Neural crest cell (in vitro differentiated cells): ENCODE measurements around the gene LSM3. TPM values are rescaled to one million over a fixed set of nuclear protein-coding genes. Genes with fewer than 3 reads are reported as not detected.

Experiments used
- DNase-seq: peaks from one replicate; pipeline ENCODE4 v3.0.0; 2021; ENCODE audit warnings: low read depth, mixed read lengths, low spot score
- H3K27ac Mint-ChIP-seq: one replicate; pipeline ENCODE4 v1.8.0; 2021; ENCODE audit warnings: mild to moderate bottlenecking, mixed read lengths; ENCODE audit not compliant: unreplicated experiment
- H3K27me3 Mint-ChIP-seq: 2 replicates; pipeline ENCODE4 v1.8.0; 2021; ENCODE audit warnings: low read depth, mild to moderate bottlenecking, mixed read lengths
- H3K36me3 Mint-ChIP-seq: 2 replicates; pipeline ENCODE4 v1.8.0; 2021; ENCODE audit warnings: low read depth, mild to moderate bottlenecking, mixed read lengths
- H3K4me1 Mint-ChIP-seq: 2 replicates; pipeline ENCODE4 v1.8.0; 2021; ENCODE audit warnings: mixed read lengths
- H3K4me3 Mint-ChIP-seq: one replicate; pipeline ENCODE4 v1.8.0; 2021; ENCODE audit warnings: mild to moderate bottlenecking, mixed read lengths
- H3K9me3 Mint-ChIP-seq: 2 replicates; pipeline ENCODE4 v1.8.0; 2021; ENCODE audit warnings: mixed read lengths
- total RNA-seq: library from RNA; stranded (reverse); gene quantifications from 2 replicates; pipeline ENCODE4 v1.2.1, GENCODE V29; 2021
- TF ChIP-seq, protein P1 (sequence below): fragments of 200-600 bp; sonication (generic); conservative IDR thresholded peaks from 2 replicates; pipeline ENCODE4 v1.5.0; 2021; ENCODE audit warnings: antibody characterized with exemption, mild to moderate bottlenecking

The LSM3 gene
- total RNA-seq, 1 donor from 2014 or later: 18.3 TPM

DNA sequence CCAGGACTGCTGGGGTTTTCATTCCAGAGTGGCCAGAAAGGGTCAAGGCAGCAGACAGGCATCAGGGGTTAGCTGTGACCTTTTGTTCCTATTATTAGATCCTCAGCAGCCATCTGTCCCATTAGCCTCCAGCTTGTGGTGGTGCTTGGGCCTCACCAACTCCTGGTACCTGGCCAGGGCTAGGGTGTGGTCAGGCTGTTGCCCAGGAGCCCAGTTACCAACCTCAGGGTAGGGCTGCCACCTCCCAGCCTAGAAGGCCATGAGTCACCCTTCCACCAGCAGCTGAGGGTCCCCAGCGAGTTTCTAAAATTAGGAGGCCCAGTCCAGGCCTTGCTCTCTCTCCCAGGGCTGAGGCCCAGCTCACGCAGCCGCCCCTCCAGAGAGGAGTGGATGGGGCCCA, 41.6 kb upstream of the LSM3 start:
- H3K27me3 Mint-ChIP-seq: no peaks in the 10 kb centered on the region
- H3K36me3 Mint-ChIP-seq: peaks cover 3% of the 10 kb centered on the region
- DNase-seq: no peak
- no peak overlapping the region for H3K27ac Mint-ChIP-seq
- no peaks in the 10 kb centered on the region for H3K9me3 Mint-ChIP-seq
- H3K4me3 Mint-ChIP-seq: no peak overlapping the region
- H3K4me1 Mint-ChIP-seq: no peaks in the 10 kb centered on the region
- TF ChIP-seq, protein P1, sequence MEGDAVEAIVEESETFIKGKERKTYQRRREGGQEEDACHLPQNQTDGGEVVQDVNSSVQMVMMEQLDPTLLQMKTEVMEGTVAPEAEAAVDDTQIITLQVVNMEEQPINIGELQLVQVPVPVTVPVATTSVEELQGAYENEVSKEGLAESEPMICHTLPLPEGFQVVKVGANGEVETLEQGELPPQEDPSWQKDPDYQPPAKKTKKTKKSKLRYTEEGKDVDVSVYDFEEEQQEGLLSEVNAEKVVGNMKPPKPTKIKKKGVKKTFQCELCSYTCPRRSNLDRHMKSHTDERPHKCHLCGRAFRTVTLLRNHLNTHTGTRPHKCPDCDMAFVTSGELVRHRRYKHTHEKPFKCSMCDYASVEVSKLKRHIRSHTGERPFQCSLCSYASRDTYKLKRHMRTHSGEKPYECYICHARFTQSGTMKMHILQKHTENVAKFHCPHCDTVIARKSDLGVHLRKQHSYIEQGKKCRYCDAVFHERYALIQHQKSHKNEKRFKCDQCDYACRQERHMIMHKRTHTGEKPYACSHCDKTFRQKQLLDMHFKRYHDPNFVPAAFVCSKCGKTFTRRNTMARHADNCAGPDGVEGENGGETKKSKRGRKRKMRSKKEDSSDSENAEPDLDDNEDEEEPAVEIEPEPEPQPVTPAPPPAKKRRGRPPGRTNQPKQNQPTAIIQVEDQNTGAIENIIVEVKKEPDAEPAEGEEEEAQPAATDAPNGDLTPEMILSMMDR: no peak

GRCh38 chr3:14137445-14137844, 41.2 kb upstream of the LSM3 start:
- Mint-ChIP-seq H3K4me3 (no peak overlapping the region), H3K27me3 (no peaks in the 10 kb centered on the region), H3K4me1 (peaks cover under 1% of the 10 kb centered on the region), H3K9me3 (no peaks in the 10 kb centered on the region), H3K36me3 (peaks cover 3% of the 10 kb centered on the region), H3K27ac (no peak overlapping the region)
- TF ChIP-seq, protein P1: no peak
- no peak for DNase-seq

- Mint-ChIP-seq H3K27me3 (no peaks in the 10 kb centered on the region), H3K4me3 (no peak overlapping the region), H3K9me3 (no peaks in the 10 kb centered on the region), H3K27ac (peak overlapping the region; percentile 62), H3K36me3 (peaks cover 3% of the 10 kb centered on the region), H3K4me1 (peaks cover 7% of the 10 kb centered on the region)
- no peak for DNase-seq
- TF ChIP-seq, protein P1: no peak
These were observed 40.3 kb upstream of the LSM3 start for GRCh38 chr3:14138109-14138877.

GRCh38 chr3:14138878-14139655, 39.5 kb upstream of the LSM3 start:
- peaks cover 9% of the 10 kb centered on the region for H3K4me1 Mint-ChIP-seq

DNA sequence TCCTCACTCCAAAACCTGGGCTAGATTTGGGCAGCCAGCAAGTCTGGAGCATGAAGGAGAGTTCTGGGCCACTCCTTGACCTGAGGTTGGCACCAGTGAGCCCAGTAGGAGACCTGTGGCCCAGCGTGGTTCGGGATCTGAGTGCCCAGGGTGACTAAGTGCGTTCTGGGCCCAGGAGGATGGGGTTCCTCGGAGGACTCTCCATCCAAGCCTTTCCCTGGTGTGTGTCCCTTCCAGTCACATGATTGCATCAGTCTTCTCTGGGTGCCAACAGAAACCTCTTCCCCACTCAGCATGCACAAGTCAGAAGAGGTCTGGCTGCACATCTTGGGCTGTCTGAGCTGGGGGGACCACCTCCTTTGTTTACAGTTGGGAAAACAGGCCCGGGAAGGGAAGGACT, 38.8 kb upstream of the LSM3 start:
- DNase-seq: no peak
- Mint-ChIP-seq H3K4me1 (peaks cover 16% of the 10 kb centered on the region), H3K36me3 (peaks cover 3% of the 10 kb centered on the region), H3K4me3 (no peak overlapping the region), H3K27me3 (no peaks in the 10 kb centered on the region), H3K9me3 (no peaks in the 10 kb centered on the region), H3K27ac (no peak overlapping the region)
- TF ChIP-seq, protein P1: no peak

More at GRCh38 chr3:14138878-14139655, 39.5 kb upstream of the LSM3 start:
- Mint-ChIP-seq H3K4me3 (no peak overlapping the region), H3K27me3 (no peaks in the 10 kb centered on the region), H3K36me3 (peaks cover 3% of the 10 kb centered on the region), H3K9me3 (no peaks in the 10 kb centered on the region), H3K27ac (peak overlapping the region; percentile 35)
- TF ChIP-seq, protein P1: no peak
- no peak for DNase-seq
